ENCODE measurements around the gene RHOT2. TPM values are rescaled to one million over a fixed set of nuclear protein-coding genes. Genes with fewer than 3 reads are reported as not detected.
"Not testable (repeated sequence)": the region's sequence is repeated elsewhere in the genome, so short reads cannot be mapped to it uniquely, and the experiment has no call there.

Gene RHOT2
- total RNA-seq, 2 experiments from 2014 or later, result 110 TPM

- DNase-seq (no peak), ATAC-seq (no peak)
- Mint-ChIP-seq H3K4me1 (ENCODE audit: low read depth) (peaks cover 52% of the 10 kb centered on the region), H3K27me3 (no peaks in the 10 kb centered on the region), H3K36me3 (ENCODE audit: low read depth) (peaks cover 21% of the 10 kb centered on the region), H3K4me3 (no peak overlapping the region), H3K27ac (no peak overlapping the region), H3K9me3 (no peaks in the 10 kb centered on the region)
- ChIA-PET POLR2A (interaction anchor here (1.1 to 1.3 kb wide), 2 partner anchors 20 to 39 kb away, joined by 3 read pairs; no protein-coding TSS in a partner anchor), CTCF (interaction anchor here (0.5 to 1.2 kb wide), 3 partner anchors 9 to 54 kb away, joined by 3 read pairs; partner anchors contain the start of genes CIAO3 and RHBDL1)
- TF ChIP-seq CTCF (IDR thresholded peaks at IDR 0.05), result no peak
- intact Hi-C loops (cut with micrococcal nuclease), result no loop called here
These were observed 18.7 kb downstream of the RHOT2 start for GRCh38 chr16:686459-687260.

GRCh38 chr16:687499-687898 is 19.6 kb downstream of the RHOT2 start:
- POLR2A ChIA-PET, result interaction anchor here (1.1 kb wide), 1 partner anchor 19 kb away, joined by 3 read pairs; no protein-coding TSS in a partner anchor
- H3K4me1 Mint-ChIP-seq (ENCODE audit: low read depth), result peaks cover 45% of the 10 kb centered on the region
- DNase-seq, result no peak
- ATAC-seq, result no peak
- intact Hi-C loops (cut with micrococcal nuclease), result no loop called here
- H3K27me3 Mint-ChIP-seq, result no peaks in the 10 kb centered on the region
- no peak overlapping the region for H3K4me3 Mint-ChIP-seq
- H3K9me3 Mint-ChIP-seq, result no peaks in the 10 kb centered on the region
- TF ChIP-seq CTCF (IDR thresholded peaks at IDR 0.05), result no peak
- CTCF ChIA-PET, result interaction anchor here (1.0 to 1.1 kb wide), 2 partner anchors 33 to 98 kb away, joined by 3 read pairs; no protein-coding TSS in a partner anchor
- H3K36me3 Mint-ChIP-seq (ENCODE audit: low read depth), result peaks cover 15% of the 10 kb centered on the region
- H3K27ac Mint-ChIP-seq, result no peak overlapping the region

GRCh38 chr16:689175-689897 is 21.4 kb downstream of the RHOT2 start:
- POLR2A ChIA-PET, result interaction anchor here (0.9 to 3.3 kb wide), 9 partner anchors 8 to 98 kb away, joined by 3 to 16 read pairs (median 5); partner anchors contain the start of genes RHBDL1 and STUB1

GRCh38 chr16:691242-691641 is 23.3 kb downstream of the RHOT2 start:
- H3K27me3 Mint-ChIP-seq; H3K9me3 Mint-ChIP-seq; CTCF ChIA-PET; intact Hi-C loops (cut with micrococcal nuclease); ATAC-seq; H3K36me3 Mint-ChIP-seq (ENCODE audit: low read depth); DNase-seq; POLR2A ChIA-PET: not testable (repeated sequence)
- peaks cover 30% of the 10 kb centered on the region for H3K4me1 Mint-ChIP-seq (ENCODE audit: low read depth)
- peak overlapping the region; percentile 86 for H3K4me3 Mint-ChIP-seq
- peak overlapping the region; percentile 81 for H3K27ac Mint-ChIP-seq

More at GRCh38 chr16:689175-689897, 21.4 kb downstream of the RHOT2 start:
- peaks cover 35% of the 10 kb centered on the region for H3K4me1 Mint-ChIP-seq (ENCODE audit: low read depth)
- intact Hi-C loops (cut with micrococcal nuclease), result no loop called here
- CTCF ChIA-PET, result interaction anchor here (1.0 to 1.2 kb wide), 4 partner anchors 21 to 96 kb away, joined by 3 read pairs; partner anchors contain the start of gene RHOT2
- peak overlapping the region; percentile 81 for H3K27ac Mint-ChIP-seq
- no peaks in the 10 kb centered on the region for H3K27me3 Mint-ChIP-seq
- H3K36me3 Mint-ChIP-seq (ENCODE audit: low read depth), result peaks cover 6% of the 10 kb centered on the region
- H3K9me3 Mint-ChIP-seq, result no peaks in the 10 kb centered on the region
- ATAC-seq, result no peak
- TF ChIP-seq CTCF (IDR thresholded peaks at IDR 0.05), result no peak
- H3K4me3 Mint-ChIP-seq, result peak overlapping the region; percentile 86
- no peak for DNase-seq

- no peak overlapping the region for H3K4me3 Mint-ChIP-seq
- intact Hi-C loops (cut with micrococcal nuclease), result no loop called here
These were observed 24.6 kb downstream of the RHOT2 start for GRCh38 chr16:692356-693108.

More at GRCh38 chr16:692356-693108, 24.6 kb downstream of the RHOT2 start:
- H3K27me3 Mint-ChIP-seq, result peaks cover 4% of the 10 kb centered on the region
- no peak for DNase-seq
- H3K4me1 Mint-ChIP-seq (ENCODE audit: low read depth), result peaks cover 31% of the 10 kb centered on the region
- H3K36me3 Mint-ChIP-seq (ENCODE audit: low read depth), result no peaks in the 10 kb centered on the region
- no peak overlapping the region for H3K27ac Mint-ChIP-seq
- CTCF ChIA-PET, result interaction anchor here (1.0 kb wide), 1 partner anchor 20 kb away, joined by 3 read pairs; no protein-coding TSS in a partner anchor
- no peaks in the 10 kb centered on the region for H3K9me3 Mint-ChIP-seq
- POLR2A ChIA-PET, result interaction anchor here (0.8 to 1.5 kb wide), 4 partner anchors 8 to 33 kb away, joined by 3 to 5 read pairs (median 4); partner anchors contain the start of genes CCDC78 and JMJD8
- no peak for ATAC-seq
- TF ChIP-seq CTCF (IDR thresholded peaks at IDR 0.05), result no peak

Measured in activated CD8-positive, alpha-beta T cell treated with anti-CD3 and anti-CD28 coated beads for 36 hours (primary cell).